NCI-H1417 (cell line): Measurements from ENCODE around the gene EFEMP1.

ENCODE experiments used
- DNase-seq, 3 experiments: peaks; one replicate each; lab custom pipeline; 2025; lab: John Stamatoyannopoulos, UW

The EFEMP1 gene

DNA sequence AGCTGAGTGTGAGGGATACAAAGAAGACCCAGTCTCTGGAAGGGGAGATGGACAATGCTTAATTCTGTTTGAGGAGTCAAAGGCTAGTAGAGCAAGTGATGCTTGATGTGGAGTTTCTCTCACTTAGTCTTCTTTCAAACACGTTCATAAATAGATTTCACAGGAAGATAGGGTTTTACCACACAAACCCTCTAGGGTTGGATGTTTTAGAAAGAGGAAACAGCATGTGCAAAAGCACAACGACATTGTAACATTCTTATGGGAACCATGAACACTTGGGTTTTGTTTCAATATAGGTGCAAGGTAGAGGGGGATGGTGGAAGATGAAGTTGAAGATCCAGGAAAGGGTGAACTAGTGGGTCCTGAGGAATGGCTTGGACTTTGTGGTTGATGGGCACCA, 10.8 kb upstream of the EFEMP1 start:
- DNase-seq = no peak

DNA sequence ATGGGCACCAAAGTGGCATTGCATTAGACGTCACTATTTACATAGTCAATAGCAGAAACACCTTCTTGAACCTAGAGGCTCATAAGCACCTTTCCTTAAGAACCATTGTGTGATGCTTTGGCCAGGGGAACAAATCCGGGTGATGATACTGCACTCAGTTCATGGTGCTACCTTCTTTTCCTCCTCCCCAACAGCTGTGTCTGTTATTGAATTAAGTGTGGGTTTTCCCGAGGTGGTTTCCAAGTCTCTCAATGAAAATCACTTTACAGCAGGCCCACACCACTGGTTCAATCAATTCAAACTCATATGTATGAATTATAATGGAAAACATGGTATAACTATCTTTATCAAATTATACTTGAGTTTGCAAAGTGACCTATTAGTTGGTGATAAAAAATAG, 9.3 kb upstream of the EFEMP1 start:
- DNase-seq = no peak

DNA sequence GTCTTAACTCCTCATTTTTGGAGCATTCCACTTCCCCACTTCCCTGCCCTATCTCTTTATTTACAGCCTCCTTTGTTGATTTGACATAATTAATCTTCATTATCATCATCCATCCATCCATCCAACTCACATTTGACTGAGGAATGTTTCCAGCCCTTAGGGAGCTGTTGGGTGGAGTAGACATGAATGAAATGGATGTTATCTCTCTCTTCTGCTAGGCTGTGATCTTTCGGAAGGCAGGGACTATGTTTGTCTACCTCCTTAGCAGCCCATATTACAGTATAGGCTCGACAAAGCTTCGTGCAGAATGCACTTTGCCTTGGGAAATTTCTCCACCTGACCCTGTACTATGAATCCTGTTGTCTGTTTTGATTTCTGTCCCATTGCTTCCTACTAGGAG, 7.7 kb upstream of the EFEMP1 start:
- DNase-seq = no peak

DNA sequence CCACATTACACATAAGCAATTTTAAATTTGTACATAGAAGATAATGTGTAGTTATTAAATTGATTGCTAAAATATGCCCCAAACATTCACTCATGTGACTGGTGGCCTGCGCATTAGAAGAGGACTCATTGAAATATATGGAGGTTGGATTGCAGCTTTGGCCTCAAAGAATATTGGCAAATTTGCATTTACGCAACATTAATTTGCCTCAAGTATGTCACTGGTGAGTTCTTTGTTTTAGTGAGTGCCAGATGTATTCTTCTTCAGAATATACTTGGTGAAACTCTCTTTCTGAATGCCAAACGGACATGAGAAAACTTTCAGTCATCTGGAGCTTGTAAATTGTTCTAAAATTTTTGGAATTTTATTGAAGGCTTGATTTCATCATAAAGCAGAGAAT, 5.9 kb upstream of the EFEMP1 start:
- no peak for DNase-seq

DNA sequence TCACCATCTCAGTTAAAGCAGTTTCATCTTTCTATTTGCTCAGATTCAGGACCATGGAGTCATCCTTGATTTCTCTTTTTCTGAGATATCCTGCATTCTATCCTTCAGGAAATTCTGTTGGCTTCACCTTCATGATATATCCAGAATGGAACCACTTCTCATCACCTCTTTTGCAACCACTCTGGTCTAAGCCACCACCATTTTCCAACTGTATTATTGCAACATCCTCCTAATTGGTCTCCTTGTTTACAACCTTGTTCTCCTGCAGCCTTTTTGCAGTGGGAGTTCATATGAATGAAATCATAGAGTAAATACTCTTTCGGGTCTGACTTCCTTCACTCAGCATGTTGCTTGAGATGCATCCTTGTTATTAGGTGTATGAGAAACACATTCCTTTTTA, 3.4 kb upstream of the EFEMP1 start:
- DNase-seq = no peak

DNA sequence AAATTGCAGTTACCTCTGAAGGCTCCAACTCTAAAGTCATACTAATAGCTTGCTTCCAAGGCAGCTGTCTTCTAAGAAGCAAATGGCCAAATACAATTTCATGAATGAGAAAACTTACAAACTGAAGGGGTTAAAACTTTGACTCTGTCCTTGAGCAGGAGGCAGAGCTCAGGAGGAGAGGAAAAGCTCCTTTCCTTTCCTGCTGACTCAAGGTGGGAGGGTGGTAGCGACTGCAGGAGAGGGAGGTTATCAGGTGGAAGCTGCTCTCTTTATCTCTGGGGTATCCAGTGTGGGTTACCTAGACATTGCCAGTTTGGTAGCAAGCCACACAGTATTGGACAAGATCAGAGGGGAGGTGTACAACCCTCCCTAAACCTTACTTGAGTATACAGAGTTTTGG, 2.7 kb upstream of the EFEMP1 start:
- DNase-seq = no peak

DNA sequence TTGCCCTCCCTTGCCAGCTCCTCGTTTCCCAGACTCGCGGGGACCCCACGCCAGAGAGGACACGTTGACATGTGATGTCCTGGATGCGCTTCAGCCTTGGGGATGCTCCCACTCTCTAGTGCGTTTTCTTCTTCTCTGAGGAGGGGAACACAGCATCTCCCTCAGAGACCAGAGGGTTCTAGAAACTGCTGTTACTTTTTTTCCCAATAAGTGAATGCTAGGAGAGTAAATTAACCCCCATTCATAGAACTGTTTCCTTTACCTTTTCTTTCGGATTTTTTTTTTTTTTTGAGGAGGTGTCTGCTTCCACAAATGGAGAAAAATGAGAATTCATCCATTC, 370 bp upstream of the EFEMP1 start:
- no peak for DNase-seq

DNA sequence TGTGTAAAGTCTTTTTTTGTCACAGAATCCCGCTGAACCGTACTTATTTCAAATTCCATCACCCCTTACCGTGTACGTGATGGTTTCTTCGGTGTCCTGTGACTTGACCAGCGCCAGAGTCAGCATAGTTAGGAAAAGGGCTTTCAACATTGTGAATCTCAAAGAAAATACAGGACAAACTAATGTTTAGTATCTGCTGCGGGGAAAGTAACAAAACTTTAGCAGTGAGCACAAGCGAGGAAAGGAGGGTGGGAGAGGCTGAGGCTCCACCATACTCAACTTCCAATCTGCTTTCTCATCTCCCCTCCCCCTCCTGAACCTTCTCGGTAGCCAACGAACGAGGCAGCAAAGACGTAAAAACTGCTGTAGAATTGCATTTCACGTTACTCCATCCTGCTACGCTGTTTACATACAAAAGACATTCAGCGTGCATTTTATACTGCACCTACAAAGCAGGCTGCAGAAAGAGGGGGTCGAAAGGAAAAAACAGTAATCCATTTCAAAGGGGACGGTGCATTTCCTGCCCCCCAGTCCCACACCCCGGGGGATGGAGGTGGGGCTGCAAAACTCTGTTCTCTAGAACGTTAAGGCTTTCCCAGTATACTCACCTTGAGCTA, 1.2 kb downstream of the EFEMP1 start:
- no peak for DNase-seq

DNA sequence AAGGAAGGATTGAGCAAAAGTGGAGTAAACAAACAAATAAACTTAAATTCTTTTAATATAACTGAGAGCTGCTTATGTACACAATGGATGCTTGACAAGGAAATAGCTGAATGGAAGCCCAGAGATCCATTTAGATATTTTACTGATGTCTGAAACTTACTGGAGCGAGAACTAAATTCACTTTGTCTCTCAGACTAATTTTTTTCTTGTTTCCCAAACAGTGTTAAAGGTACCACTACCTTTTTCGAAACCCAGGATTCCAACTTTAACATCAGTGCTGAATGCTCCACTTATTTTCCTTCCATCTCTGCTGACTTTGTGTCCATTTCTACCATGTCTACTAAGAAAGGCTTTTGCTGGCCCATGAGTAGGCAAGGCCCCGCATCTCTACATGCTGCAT, 4.0 kb downstream of the EFEMP1 start:
- DNase-seq = no peak

DNA sequence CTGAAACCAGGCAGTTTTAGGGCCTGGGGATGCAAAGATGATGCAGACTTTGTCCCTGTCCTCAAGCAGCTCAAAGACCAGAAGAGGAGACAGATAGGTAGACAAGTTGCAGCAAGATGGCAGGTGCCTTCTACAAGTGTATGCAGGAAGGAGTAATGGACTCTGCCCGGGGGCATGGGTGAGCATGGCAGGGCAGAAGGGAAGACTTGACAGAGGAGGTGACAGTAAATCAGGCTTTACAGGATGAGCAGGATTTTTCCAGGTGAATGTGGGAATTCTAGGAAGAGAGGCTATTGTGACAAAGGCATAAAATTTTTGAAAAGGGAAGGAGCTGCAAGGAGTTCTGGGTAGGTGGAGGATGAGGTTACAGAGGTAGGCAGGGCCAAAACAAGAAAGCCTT, 4.7 kb downstream of the EFEMP1 start:
- no peak for DNase-seq

DNA sequence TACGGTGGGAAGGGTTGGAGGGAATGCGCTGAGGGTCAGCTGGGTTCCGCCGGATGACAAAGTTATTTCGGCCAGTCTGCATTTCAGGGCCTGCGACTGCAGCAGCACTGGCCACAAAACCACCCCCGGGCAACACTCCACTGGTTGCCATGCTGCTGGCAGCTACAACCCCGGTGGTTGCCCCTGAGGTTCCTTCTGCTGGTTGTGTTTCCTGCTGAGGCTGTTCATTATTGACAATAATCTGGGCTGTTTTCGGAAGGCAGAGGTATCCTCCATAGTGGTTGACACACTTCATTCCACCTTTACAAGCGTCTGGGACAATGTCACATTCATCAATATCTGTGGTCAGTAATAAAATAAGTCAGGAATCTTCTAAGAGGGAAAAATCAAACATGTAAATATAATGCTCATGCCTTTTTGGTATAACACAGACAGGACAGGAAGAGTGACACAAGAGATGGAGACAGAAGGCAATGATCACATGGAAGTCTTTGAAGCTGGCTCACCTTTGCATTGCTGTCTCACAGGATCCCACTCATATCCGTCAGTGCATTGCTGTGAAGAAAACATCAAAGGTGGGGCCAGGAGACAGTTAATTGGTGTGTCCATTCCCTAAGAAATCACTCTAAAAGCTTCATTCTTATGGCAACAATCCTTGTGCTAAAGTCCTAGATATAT, 5.7 kb downstream of the EFEMP1 start:
- DNase-seq = no peak

DNA sequence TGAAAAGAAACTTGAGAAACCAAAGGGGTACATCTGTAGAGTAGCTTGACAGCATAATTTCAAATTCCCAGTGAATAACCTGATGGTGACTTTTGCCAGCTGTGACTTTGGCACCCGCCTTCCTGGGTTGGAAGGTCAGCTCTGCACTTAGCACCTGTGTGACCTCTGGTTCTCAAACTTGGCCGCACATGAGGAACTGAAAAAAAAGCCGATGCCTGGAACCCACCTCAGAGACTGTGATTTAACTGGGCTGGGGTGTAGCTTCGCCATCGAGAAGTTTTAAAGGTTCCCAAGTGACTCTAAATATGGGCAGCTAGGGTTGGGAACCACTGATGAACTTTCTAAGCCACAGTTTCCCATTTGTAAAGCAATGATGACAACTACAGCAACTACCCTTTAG, 6.5 kb downstream of the EFEMP1 start:
- DNase-seq = no peak

DNA sequence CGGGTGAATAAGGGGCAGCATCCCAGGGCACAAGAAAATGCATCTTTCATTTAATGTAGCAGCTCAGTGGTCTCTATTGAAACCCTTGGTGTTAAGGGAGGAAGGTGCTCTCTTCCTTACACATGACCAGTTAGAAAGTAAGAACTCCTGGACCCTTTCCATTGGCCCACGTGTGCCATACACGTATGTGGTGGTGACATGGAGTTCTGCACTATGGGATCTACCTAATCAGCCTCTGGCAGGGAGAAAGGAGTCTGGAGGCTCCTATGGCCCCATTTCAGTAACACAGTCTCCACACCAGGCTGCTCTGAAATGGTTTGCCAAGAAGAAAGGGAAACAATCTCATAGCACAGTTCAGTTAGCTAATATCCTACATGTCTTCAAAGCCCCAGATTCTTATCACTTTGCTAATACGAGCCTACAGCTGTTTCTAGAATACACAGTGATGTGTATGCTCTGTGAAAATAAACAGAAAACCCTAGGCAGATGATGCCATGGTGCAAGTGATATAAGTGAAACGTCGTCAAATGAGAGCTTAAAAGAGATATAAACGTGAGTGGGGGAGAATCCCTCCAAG, 7.0 kb downstream of the EFEMP1 start:
- DNase-seq = no peak

DNA sequence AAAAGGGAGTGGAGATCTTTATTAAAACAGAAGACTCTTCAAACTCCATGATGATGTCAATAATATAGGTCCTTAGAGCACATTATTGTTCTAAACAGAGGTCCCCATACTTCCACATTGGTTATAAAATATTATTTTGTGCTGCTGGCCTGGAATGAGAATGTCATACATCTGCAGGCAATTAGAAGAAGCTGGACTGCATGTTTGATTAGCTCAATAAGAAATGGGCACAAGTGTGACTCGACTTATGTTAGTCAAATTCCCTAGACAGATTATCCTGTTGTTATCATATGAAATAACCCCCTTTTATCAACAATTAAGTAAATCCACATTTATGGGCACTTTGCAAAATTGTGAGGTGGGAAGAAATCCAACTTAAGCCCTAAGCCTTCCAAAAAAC, 8.8 kb downstream of the EFEMP1 start:
- DNase-seq = no peak

DNA sequence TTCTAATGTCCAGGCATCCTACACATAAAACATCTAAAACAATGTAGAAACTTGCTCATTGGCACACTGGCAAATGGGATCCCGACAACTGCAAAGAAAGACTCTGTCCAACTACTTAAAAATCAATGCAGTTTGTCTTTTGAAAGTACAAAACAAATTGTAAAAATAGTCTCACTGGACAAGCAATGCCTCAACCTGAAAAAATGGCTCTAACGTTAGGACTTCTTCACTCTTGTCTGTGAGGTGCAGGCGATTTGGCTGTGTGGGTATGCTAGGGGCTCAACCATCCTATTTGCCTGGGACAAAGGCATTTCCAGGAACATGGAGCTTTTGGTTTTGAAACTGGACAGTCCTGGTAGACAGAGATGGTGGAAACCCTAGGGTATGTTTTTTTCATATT, 10.7 kb downstream of the EFEMP1 start:
- DNase-seq = no peak

DNA sequence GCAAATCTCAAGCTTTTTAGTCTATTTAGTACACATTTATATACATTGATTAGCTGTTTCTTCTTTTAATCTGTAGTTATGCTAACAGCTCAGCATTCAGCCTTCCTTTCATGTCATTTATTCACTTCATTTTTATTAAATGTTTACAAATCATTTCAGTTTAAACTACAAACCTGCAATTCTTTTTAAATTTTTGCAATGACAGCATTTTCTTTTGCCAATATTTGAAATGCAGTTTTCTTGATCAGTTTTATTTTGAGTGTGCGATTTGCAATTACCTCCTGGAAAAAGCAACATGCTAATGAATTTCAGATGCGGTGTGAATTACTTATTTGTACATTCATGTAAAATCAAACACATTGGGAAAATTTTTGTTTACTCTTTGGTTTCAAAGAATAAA, 13.5 kb downstream of the EFEMP1 start:
- DNase-seq = no peak

DNA sequence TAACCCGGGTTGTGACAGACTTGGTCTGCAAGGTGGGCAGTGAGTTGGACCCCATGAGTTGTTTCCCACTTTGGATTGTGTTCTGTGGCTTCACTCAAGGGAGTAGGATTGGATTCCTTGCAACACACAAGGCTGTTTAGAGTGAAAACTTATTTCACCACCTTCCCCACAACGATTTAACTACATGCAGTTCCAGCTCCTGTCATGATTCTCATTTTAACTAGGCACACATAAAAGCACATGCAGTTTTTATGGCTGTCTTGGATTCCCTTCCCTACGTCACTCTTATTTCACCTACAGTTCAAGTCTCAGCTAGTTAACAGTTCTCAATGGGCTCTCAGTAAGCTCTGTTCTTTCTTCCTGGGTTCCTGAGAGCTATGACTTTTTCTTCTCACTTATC, 15.9 kb downstream of the EFEMP1 start:
- no peak for DNase-seq

DNA sequence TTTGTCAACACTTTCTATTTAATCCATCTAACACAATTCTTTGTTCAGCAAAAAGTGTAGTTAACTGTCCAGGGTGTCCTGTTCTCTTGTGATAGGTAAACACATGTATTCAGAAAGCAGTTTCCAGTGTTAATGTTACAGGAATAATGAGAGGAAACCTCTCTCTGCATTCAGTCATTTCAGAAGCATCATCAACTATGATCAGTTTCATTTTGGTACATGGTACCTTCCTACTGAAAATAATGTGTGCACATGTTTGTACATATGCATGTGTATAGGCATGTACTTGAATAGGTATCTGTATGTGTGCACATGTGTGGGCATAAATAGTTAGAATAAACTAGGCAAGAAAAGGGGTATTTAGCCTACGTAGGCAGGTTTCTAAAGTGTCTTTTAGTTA, 16.6 kb downstream of the EFEMP1 start:
- no peak for DNase-seq

DNA sequence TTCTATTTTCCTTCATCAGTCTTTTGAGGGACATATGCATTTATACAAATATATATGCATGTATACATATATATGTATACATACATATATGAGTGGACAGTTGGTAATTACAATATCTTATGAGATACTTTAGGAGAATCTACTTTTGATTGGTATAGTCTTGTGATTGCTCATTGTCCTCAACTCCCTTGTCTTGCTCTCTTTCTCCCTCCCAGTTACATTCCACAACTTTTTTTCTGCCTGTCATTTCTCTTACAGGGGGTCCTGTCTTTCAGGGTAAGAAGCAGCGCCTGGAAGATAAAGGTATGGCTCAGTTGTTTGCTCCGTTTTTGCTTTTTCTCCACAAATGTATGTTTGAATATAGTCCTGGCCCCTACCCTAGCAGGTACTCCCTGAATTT, 19.9 kb downstream of the EFEMP1 start:
- no peak for DNase-seq

DNA sequence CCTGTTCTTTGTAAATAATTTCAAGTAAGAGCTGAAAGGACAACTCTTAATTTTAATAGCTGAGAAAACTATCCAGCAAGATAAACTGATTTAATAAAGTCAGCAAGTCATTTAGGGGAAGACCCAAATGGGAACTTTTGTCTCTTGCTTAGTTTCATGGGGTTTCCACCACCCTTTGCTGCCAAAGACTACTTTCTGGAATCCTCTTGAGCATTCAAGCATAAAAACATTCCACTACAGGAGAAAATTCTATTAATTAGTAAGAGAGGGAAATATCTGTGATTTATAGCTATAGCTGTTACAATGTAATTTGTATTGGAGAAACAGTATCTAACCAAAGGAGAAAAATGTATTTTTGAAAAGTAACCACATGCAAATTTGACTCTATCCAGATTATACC, 20.6 kb downstream of the EFEMP1 start:
- no peak for DNase-seq

DNA sequence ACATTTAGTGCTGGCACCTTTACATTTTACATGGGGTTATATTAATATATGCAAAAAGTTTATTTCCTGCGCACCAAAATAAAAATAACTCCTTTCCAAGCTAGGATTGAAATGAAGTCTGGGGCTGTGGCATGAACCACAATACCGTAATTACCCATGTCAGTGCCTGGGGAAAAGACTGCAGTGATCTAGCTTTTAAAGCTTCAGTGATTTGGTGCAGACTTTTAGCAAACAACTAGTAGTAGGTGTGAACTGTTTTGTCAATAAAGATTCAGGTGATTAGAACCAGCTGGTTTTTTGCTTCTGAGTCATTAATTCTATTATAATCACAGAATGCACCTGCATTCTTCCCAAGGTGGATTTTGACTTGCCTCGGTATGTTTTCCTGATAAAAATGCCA, 21.2 kb downstream of the EFEMP1 start:
- peak in 1 of 3 experiments; percentile 53 for DNase-seq

DNA sequence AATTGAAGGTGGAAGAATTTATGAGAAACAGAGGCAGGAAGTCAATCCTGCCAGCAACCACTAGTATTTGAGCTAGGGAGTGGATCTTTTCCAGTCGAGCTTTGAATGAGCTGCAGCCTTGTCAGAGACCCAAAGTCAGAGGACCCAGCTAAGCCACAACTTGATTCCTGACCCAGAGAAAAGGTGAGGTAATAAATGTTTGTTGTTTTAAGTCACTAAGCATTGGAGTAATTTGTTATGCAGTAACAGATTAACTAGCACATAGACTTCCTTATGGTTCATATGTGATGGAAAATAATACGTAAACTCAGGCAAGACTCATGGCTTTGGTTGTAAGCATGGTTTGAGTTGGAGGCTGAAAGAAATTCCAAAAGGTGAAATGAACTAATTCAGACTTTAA, 21.6 kb downstream of the EFEMP1 start:
- DNase-seq = no peak

DNA sequence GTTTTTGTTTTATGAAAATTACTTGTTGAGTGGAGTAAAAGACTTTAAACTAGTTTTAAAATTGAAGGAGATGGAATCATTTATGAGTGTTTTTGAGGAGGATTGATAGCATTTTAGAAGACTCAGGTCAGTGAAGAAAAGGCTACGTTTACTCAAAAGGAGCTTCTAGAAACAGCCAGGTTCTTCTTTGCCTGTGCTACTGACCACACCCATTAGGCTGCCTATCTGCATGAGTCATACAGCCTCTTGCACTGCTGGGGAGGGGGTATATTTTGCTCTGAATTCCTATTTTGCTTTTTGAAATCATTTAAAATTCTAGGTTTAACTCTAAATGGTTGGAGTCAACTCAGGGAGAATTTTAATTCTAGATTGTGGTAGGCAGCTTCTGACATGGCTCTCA, 22.3 kb downstream of the EFEMP1 start:
- no peak for DNase-seq

DNA sequence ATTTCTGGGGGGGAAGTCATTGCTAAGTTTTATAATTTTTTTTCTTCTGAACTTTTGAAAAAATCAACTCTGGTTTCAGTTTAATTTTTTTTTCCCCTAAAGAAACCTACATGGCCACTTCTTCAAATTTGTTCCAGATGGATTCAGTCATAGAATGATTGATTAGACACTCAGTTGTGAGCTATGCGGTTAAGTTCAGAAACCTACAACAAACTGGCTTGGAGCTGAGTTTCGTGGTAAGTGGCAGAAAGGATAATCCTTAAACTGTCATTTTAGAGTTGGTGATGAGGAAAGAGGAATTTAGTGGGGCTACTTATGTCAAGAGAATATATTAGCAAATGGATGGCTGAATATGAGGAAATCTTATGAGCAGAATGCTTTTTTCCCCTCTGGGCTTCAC, 23.7 kb downstream of the EFEMP1 start:
- DNase-seq = no peak
